Fibroblast of gingiva (primary cell): ENCODE results near the gene SPOPL.
A peak's percentile ranks its signal among the peaks of the same experiment; 100 is the strongest.
"Not testable (repeated sequence)": the region's sequence is repeated elsewhere in the genome, so short reads cannot be mapped to it uniquely, and the experiment has no call there.

Experiments used
- DNase-seq: peaks from one replicate; pipeline ENCODE4 v3.0.0-alpha.2; 2011; ENCODE audit warnings: low read depth

SPOPL gene

DNA sequence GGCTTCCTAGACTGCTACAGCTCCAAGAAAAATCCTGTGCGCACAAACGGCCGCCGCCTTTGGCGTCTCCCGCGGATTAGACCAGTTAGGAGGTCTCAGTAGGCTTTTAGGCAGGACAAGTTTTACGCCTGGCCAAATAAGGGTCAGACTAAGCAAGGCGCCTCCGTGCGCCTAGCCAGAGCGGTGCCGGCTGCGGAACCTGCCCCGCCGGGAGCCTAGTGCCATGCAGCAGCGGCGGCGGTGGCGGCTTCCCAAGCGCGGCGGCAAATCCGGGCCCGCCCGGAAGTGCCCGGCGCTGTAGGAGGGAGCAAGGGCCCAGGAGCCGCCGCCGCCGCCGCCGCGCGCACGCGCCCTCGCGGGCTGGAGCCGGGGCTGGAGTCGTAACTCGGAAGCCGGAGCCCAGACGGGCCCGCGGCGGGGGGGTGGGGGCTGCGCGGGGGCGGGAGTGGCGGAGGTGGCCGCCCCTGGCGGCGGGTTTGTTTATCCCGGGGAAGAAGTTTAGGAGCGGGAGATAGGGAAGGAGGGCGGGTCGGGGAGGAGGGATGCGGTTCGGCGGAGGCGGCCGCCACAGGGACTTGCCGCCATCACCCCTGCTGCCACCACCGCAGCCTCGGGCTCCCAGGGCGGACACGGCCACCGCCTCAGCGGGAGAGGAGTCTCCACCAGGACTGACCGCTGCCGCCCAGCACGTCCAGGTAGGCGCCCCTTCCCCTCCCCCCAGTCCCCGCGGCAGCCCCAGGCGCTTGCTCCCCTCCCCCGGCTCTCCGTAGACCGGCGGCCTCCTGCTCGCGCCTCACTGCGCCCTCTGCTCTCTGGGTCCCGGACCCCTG, at the start of gene SPOPL:
Gene SPOPL, plus strand, starts transcription at position 346 of the 830 bp plus-strand sequence. CDS start 48,447 bp downstream, outside the sequence.
- peak; percentile 87 for DNase-seq

DNA sequence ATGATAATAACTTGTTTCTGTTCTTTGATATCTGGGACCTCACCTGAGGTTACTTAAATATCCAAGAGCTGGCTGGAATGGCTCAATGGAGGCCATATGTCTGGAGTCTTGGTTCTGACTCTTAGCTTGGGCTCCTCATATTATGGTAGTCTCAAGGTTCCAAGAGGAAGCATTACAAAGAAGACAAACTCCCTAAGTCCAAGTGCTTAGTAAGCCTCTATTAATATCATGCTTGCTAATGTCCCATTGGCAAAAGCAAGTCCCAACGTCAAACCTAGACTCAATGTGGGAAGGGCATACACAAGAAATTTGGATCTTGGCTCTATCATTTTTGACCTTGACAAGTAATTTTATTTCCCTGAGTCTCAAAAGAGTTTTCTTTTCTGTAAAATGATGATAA, 49.2 kb upstream of the SPOPL start:
- no peak for DNase-seq

DNA sequence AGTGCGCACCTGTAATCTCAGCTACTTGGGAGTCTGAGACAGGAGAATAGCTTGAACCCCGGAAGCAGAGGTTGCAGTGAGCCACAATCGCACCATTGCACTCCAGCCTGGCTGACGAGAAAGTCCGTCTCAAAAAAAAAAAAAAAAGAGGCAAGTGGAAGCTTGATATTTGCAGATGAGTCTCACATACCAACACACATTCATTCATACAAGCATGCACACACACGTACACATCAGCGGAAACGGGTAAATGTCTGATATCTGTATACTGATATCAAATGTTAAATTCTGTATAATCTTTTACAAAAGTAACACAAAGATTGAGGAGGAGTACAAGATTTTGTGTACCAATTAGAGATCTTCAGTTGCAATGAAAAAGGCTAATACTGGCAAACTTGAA, 47.8 kb upstream of the SPOPL start:
- DNase-seq, result no peak

DNA sequence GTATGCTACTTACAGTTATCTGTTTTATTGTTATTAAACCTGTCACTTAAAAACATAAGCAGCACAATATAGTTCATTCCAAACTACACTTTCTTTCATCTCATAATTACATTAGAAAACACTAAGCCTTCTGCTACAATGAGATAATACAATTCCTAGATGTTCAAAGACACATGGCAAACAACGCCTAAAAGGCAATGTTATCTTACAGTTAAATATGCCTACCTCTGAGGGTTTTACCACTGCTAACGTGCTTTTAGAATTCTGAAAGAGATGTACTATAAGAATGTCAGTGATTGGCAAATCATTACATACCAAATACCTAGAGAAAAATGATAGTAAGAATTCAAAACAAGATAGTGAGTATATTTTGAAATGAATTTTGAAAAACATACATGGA, 46.8 kb upstream of the SPOPL start:
- no peak for DNase-seq

DNA sequence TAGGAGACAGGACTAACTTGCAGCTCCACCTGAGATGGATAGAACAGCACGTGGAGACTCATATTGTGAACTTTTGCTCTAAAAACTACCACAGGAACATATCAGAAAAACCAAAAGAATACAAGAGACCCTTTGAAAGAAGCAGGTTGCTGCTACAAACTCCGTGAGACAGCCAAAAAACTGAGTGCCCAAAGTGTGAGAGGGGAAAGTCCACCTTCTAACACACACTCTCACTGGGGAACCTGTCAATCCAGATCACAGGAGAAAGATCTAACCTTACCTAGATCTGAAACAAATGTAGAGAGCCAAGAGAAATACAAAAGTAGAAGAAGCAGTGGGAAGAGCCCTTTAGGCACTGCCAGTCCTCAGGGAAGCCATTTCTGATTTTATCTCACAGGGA, 46.3 kb upstream of the SPOPL start:
- no peak for DNase-seq

DNA sequence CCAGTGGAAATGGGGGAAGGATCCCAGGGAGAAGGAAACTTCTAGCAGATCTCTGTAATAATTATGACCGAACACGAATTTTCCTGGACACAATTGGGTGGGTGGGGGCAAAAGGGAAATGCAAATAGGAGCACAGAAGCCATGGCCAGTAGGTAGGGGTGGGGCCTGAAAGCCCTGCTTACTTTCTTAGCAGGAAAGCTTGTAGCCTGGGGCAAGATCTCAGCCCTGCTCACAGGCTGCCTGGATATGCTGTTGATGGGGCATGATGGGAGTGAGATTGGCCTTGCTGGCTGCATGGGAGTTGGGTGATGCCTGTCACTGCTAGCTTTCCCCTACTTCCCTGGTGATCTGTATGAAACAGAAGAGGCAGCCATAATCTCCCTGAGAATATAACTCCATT, 45.9 kb upstream of the SPOPL start:
- DNase-seq, result no peak

DNA sequence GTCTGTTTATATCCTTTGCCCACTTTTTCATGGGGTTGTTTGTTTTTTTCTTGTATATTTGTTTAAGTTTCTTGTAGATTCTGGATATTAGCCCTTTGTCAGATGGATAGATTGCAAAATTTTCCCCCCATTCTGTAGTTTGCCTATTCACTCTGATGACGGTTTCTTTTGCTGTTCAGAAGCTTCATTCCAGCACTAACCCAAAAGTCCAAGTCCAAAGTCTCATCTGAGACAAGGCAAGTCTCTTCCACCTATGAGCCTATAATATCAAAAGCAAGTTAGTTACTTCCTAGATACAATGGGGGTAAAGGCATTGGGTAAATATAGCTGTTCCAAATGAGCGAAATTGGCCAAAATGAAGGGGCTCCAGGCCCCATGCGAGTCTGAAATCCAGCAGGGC, 38.9 kb upstream of the SPOPL start:
- DNase-seq, result not testable (repeated sequence)

DNA sequence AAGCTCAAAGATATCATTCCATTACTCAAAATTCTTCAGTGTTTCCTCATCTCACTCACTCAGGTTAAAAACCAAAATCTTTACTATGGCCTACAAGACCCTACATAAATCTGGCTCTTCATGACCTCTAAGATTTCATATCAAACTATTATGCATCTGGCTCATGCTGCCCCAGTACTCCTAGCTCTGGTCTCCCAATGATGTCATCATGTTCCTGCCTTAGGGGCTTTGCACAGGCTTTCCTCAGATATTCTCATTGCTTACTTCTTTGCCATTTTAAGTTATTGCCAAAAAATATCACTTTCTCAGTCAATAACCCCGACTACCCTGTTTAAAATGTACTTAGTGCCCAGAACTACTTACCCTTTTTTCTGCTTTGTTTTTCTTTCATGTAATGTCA, 33.0 kb upstream of the SPOPL start:
- no peak for DNase-seq

DNA sequence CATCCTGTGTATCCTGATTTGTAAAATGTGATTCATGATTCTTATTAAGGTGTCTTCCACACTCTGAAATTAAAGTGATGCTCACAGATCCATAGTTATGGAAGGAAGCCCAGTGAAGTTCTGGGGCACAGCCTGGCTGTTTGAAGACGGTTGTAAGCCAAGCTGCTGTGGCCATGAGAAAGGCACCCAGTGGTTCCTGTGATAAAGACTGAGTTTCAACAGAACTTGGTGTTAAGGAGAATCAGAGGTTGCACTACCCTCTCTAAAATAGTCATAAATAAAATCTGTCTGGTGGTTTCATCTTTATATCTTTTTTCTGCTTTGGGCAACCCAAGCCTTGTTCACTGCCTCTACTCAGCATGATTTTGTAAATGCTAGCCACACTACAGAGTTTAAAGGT, 32.2 kb upstream of the SPOPL start:
- DNase-seq, result no peak

DNA sequence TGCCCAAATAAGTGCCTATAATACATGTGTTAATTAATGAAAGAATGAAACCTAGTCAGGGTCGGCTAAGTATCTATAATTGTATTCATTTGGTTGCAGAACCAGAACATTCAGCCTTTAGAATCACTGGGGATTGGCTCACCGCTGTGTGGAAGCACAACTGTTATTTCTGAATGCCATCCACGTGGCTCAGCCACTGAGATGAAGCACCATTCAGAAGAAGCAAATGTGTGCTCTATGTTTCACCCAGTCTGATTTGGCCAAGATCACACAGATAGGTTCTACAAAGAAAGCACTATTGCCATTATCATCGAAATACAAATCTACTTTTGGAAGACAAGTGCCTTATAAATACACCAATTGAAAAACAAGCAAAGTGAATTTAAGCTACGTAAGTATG, 30.6 kb upstream of the SPOPL start:
- DNase-seq, result no peak

DNA sequence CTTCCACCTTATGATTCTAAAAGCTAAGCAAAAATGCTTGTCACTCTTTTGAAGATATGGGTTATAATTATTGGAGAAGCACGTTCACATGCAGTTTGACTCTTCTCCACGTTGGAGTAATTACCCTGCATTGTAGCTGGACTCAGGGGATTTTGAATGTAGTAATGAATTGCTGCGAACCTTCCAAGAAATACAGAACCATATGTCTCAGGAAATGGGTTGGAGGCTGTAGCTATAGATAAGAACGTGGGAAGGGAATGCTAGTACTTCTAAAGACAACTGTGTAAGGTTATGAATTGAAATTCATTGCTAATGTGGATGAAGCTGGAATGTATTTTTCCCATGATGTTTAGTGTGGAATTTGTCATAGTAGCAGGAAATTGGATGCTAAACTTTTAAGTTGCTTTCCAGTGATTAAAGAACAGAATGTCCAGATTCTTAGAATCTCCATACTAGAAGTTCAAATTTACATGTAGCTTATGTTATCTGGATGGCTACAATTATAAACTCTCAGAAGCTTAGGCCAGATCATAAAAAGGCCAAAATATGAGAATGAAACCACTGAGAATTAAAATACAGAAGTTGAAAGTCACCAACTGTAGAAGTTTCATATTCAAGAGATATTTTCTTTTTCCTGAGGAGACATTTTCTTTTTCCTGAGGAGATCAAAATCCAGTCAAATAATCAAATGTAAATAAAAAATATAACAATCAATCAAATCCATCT, 27.3 kb upstream of the SPOPL start:
- DNase-seq, result no peak

DNA sequence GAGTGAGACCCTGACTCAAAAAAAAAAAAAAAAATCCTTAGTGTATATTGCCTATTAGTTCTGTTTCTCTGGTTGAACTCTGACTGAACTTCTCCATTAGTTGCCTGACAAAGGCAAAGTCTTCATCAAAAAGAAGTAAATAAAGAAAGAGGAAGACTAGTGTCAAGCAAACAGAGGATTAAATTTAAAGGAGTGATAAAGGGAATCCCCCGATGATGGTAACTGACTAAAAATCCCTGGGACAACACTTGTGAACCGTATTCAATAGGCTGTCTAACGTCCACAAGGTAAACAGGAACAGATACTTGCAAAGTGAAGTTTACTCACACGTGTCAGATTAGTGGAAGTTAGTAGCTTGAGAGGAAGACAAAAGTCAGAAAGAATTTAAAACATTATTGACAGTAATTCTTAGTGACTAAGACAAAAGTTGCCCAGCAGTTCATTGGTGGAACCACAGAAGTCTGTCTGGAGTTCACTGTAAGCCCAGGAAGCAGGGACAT, 26.2 kb upstream of the SPOPL start:
- no peak for DNase-seq

DNA sequence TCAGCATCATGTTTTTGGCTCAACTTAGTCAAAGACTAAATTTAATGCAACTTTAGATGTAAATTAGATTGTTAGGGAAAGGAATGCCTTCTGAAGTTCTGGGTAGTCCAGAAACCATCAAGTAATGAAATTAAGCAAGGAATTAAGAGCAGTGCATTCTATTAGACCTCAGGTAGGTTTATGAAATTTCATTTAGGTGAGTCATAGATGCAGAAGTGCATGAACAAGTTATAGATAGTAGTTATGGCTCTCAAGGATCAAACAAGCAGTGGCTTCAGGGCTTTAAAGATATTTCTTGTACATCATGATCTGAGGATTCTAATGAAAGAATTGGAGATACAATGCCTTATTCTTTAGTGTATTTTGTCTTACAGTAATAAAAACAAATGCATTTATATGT, 25.4 kb upstream of the SPOPL start:
- no peak for DNase-seq

DNA sequence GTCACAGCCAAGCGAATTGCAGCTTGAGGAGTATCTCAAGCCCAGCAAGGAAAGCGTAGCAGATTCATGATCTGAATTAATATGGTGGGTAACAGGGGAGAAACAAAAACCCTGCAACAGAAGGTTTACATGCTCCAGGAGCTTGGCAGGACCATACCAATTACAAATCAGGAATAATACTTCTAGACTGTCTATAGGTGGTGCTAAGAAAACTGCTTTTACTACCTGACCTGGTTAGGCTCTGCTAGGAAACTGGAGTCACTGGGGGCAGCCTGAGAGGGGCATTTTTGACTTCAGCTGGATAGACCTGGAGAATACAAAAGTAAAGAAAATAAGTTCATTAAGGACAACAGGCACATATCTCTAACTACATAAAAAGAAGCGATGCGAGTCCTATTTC, 24.6 kb upstream of the SPOPL start:
- DNase-seq, result no peak

DNA sequence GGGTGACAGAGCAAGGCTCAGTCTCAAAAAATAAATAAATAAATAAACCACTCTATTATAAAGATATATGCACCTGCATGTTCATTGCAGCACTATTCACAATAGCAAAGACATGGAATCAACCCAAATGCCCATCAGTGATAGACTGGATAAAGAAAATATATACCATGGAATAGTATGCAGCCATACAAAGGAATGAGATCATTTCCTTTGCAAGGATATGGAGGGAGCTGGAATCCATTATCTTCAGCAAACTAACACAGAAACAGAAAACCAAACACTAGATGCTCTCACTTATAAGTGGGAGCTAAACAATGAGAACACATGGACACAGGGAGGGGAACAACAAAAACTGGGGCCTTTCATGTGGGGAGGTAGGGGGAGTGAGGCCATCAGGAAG, 18.8 kb upstream of the SPOPL start:
- DNase-seq, result not testable (repeated sequence)

DNA sequence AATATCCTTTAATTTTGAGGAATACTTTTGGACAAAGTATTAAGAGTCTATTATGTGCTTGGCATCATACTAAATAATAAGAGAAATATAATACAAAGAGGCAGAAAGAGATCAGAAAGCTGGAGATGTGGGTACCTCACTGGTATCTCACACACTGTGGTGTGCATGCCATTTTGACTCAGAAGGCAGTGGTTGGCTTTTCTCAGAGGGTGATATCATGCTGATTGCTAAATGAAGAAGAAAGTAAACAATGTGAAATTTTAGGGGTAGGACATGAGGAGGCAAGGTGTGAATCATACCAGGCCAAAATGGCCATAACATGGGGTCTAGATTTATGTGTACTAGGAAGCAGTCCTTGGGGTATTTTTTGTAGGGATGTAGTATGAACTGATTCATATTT, 16.6 kb upstream of the SPOPL start:
- no peak for DNase-seq

DNA sequence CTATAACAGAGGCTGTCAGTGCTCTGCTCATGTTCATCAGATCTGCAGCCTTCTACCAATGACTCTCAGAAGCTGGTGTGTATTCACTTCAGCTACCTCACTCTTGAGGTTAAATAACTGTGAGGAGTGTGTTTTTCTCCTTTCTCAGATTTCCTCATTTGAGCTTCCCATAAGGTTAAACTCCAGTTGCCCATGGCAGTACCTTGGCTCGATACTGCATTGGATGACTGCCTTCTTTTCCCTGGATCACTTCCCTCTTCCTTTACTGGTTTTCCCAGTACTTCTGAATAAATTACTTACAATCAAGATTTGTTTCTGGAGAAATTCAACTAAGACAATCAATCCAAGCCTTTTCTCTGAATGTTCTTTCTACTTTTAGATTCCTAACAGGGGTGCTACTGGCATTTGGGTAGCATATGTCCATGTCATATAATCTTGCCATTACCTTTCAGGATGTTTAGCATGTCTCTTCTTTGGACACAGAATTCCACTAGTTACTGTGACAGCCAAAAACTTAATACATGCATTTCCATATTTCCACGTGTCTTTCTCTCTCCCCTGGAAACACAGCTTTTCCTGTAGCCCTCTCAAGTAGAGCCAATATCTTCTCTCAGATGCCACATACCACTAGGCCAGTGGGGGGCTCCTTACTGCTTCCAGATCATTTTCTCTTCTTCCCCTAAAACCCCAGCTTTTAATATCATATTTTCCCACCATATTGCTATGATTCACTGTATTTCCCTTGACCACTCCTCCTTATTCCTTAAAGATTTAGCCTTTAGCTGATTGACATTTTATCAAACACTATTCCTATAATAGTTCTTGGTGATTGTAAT, 15.0 kb upstream of the SPOPL start:
- no peak for DNase-seq

DNA sequence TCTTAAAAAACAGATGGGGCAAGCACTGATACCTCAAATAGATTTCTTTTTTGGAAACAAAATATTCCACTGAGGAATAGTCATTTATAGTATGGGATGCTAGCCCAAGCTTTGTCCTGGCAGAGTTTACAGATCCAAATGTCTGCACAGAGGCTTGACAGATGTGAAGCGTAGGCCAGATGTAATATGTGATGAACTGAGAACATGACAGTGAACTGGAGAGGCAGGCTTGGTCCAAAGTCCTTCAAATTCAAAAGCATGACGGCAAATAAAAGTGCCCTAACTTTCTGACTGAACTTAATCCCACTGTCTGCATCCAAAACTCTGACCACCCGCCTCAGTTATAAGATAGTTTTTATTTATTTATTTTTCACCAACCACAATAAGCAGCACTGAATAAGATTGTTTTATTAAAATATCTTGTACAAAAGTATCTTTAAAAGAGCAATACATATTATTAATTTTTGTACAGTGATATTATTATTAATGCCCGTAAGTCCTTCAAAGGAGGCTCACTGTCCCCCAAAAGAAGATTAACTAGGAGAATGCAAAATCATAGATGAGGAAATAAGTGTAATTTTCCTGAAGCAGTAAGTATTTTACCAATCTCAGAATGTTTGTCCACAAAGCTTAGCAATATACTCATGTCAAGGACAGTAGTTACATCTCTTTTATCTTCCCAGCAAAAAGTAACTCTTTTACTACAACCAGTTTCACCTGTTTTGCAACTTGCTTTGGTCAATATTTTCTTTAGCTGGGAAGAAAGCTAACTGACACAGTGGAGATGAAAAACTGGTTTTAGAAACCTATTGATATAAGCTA, 10.7 kb upstream of the SPOPL start:
- no peak for DNase-seq

DNA sequence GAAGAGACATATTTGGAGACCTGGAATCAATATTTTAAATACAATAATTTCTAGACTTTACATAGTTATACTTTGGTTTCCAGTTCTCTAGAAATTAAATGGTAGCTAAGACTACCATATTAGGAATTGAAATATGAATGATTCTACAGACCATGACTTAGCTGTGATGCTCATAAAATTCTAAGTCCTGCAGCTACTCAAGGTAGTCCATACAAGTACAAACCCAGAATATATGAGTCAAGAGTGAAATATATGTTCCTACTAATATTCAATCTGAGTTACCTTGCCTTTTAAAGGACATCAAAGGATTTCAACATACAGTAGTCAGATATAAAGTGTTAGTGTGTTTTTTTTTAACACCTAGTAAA, 10.1 kb upstream of the SPOPL start:
- DNase-seq, result no peak

DNA sequence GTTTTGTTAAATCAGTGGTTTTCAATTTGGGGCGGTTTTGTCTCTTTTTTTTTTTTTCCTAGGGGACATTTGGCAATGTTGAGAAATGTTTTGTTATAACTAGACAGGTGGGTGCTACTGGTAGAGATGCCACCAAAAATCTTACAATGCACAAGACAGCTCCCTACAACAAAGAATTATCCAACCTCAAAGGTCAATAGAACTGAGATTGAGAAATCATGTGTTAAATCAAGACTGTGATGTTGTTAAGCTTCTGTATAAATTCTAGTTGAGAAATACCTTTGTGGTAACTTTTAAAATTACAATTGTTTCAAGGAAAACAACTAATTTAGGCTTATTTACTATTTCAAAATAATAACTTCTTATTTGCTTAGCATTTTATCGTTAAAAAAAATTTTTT, 9.4 kb upstream of the SPOPL start:
- DNase-seq, result no peak

DNA sequence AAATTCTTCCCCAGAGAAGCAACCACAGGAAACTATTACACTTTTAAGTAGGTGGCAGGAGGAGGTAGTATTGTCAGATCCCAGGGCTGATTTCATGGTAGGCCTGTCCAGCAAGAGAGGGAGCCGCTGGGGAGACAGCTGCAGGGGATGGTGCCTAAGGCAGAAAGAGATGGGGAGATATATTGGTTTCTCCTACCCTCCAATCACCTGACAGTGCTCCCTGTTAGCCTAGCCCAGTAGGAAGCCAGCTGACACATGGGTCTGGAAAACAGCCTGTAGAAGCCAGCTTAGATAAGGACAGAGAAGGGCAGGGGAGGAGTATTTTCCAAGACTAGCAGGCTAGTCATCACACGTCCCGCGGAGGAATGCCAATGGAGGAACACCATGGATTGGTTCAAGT, 8.2 kb upstream of the SPOPL start:
- DNase-seq, result no peak
